ENCODE results near the gene DIPK1B.

DNA sequence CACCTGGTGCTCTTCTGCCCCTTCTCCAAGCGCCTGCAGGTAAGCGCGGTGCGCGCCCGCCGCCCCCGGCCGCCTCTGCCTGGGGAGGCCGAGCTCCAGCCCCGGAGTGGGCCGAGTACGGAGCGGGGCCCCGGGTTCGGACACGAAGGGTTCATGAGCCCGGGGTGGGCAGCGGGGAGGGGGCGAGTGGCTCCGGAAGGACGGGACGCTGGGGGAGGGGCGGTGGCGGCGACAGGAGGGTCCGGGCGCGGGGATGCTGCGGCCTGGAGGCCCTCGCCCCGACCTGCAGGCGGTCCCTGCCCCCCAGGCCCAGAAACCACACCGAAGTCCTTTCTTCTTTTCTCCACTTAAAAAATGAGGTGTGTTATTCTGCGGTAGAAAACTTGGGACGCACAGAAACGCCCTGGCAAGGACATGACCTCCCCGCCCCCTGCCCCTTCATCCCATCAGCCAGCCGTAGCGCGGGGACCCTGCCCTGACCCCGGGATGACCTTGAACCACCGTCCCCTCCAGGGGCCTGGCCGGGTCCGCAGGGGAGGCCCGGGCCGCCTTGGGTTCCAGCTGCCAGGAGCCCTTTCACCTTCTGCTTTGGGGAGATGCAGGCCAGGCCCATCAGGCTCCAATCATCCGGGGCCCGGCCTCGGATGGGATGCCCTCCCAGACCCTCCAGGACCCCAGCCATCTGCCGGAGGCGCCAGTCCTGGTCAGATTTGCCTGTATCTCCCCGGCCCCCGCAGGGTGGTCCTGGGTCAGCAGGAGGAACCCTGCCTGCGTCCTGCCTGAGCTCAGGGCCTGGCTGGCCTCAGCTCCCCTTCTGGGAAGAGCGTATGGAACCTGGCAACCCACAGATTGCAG is 545 bp downstream of the DIPK1B start:
- TF ChIP-seq YY1 (IDR thresholded peaks at IDR 0.05; ENCODE audit: insufficient read depth, insufficient read length) (no peak), SUZ12 (IDR thresholded peaks at IDR 0.05; ENCODE audit: extremely low read depth, insufficient read depth, insufficient read length) (no peak), ZNF274 (IDR thresholded peaks at IDR 0.05; ENCODE audit: low read depth, low read length) (no peak)
